ENCODE results near the gene RXRB.
"Not testable (repeated sequence)": the region's sequence is repeated elsewhere in the genome, so short reads cannot be mapped to it uniquely, and the experiment has no call there.

RXRB gene

DNA sequence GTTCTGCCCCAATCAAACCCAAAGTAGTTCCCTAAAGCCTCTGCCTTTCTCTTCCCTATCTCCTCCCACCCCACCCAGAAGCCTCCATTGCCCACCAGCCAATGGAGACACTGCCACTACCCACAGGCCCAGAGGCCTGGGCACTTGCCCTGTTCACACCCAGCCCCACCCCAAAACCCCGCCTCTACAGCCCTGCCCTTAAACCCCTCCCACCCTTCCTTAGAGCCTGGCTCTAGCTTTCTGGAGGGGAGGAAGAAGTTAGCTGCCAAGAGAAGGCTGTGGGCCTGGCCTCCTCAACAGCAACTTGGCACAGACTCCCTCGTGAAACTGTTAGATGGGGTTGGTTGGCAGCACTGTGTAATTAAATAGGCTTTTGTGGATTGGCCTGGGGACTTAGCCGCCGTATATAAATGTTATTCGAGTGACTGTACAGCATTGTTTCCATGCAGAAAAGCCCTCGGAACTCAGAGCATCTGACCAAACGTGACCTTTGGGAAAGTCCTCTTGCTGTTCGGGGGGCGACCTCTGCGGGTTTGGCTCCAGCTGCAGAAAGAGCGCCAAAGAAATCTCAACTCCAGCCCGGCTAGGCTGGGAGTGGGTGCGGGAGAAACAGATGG is 39.6 kb downstream of the RXRB start:
- peak; percentile 83 for DNase-seq

DNA sequence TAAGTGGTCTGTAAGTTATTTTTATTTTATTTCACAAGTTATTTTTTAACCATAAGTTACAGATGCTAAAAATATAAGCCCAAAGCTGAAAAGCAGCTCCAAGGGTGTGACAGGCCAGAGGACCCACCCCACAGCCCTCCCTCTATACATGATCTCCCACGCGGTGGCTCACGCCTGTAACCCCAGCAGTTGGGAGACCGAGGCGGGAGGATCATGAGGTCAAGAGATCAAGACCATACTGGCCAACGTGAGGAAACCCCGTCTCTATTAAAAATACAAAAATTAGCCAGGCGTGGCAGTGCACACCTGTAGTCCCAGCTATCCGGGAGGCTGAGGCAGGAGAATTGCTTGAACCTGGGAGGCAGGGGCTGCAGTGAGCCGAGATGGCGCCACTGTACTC is 40.4 kb downstream of the RXRB start:
- DNase-seq: no peak

DNA sequence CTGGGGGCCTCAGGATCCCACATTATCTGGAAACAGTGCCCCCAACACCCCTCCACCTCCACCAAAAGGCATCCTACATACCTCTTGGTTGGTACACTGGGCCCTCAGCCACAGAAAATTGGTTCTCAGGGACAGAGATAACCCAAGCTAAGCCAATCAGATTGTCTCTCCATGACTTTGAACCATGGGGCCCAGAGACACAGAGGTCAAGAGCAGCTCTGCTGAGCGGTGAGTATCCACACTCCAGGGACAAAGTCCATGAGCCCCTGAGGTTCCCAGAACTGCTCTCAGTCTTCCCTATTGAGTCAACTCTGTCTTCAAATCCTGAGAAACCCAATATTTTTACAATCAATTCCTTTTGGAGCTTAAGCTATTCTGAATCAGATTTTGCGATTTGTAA is 43.5 kb downstream of the RXRB start:
- no peak for DNase-seq

DNA sequence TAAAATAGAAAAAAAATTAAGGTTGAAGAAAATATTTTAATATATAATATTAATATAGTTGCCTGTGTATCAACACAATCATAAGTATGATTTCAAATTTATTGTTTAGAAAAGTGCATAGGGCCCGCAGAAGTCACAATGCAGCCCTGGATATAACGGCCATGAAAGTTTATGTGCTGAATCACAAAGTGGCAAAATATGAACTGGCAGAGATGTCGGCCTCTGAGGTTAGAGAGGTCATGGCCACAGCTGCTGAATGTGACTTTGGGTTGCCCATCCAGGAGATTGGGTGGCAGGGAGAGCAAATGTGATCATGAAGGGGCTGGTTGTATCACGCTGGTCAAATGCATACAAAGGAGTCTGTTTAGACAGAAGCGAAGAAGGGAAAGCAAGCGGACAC is 43.9 kb downstream of the RXRB start:
- DNase-seq: no peak

DNA sequence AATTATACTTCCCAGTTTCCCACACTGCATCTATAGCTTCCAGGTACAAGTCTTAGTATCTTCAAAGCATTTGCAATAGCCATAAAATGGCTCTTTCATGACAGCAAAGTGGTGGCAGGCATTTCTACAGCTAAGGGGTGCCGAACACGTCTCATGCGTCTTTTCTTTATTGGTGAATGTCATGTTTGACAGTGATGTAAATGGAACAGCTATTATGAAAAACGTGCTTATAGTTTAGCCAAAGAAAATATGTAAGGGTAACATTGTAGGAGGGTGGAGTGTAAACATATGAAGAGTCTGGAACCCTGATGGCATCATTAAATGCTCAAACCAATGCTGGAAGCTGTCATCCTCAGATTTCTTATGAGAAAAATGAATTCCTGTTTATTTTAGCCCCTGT is 46.1 kb downstream of the RXRB start:
- no peak for DNase-seq

DNA sequence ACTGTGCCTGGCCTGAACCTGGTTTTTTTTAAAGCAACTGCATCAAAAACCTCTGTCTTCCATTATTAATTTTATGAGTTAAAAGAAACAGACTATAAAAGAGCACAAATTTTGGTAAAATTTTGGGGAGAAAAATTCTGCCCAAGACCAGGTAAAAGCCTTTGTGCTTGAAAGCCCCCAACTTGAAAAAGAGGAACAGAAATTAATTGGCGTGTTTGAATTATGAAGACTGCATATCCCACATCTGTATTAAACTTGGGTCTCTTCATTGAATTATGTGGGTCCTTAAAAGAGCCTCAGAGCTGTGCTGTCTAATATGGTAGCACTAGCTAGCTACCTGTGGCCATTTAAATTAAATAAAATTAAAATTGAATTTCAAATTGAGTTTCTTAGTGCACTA is 49.4 kb downstream of the RXRB start:
- DNase-seq: no peak

DNA sequence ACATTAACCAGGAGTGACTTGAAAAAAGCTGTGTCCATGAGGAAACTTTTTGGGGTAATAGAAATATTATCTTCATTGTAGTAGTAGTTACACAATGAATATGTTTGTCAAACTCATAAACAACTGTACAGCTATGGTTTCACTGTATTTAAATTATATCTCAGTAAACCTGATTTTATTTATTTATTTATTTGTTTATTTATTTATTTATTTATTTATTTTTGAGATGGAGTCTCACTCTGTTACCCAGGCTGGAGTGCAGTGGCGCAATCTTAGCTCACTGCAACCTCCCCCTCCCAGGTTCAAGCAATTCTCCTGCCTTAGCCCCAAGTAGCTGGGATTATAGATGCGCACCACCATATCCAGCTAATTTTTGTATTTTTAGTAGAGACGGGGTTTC is 49.9 kb downstream of the RXRB start:
- DNase-seq: not testable (repeated sequence)

DNA sequence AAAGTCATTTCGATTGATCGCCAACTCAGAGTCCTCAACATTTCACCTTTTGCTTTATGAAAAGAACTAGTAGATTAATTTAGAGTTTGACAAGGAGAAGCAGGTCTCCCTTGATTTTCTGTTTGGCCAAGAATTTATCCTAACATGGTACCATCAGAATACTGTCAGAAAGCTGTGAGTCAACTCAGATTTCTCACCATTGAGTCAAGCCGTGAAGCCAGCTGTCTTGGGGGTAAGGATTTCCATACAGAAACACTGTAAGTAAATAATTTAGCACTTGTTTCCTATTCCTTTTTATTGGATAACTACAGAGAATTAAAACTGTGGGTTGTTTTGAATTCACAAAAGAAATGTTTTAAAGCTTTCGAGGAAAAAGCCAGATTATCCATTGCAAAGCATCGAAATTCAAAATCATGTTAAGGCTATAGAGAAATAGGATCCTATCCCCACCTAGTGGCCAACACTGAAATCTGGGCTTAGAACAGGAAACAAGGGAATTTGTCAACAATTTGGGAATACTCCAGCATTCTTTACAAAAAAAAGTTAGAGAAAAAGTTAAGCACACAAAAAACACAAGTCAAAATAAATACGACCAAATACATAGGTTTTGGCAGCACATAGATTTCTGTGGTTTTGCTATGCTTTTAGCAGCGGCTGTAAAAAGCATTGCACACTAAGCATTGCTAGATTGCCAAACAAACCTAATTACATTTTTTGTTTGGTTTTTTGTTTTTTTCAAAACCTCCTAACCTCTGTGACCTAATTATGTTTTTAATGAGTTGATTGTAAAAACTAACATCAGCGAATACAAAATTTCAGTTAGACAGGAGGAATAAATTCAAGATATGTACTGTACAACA is 52.4 kb downstream of the RXRB start:
- peak; percentile 52 for DNase-seq

DNA sequence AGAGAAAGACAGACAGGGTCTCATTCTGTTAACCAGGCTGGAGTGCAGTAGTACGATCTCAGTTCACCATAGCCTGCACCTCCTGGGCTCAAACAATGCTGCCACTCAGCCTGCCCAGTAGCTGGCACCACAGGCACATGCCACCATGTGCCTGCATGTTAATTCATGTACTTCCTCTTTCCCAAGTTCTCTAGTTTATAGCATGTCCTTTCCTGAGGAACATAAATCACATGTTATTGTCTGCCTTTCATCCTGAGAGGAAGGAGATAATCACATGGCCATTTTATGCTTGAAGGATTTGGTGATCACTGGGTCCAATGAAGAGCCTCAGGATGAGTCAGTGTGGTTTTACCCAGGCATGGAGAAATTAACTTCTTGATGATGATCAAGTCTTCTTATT is 56.1 kb downstream of the RXRB start:
- peak; percentile 9 for DNase-seq

Measured in fibroblast of upper back skin (primary cell).